H7 (cell line): Measurements from ENCODE around the gene SORCS2. TPM values are rescaled to one million over a fixed set of nuclear protein-coding genes. Genes with fewer than 3 reads are reported as not detected.

Source experiments
- DNase-seq: peaks from one replicate; pipeline ENCODE4 v3.0.0; 2012
- H3K27me3 ChIP-seq: 2 replicates; pipeline ENCODE4 v1.6.0; 2011; ENCODE audit warnings: mild to moderate bottlenecking, low read length; ENCODE audit not compliant: control insufficient read depth, insufficient read depth
- H3K36me3 ChIP-seq: replicated peaks from 2 replicates; pipeline ENCODE4 v1.5.1; 2011; ENCODE audit warnings: low read length; ENCODE audit not compliant: control insufficient read depth, insufficient read depth
- H3K4me3 ChIP-seq: 2 replicates; pipeline ENCODE4 v1.5.1; 2011; ENCODE audit warnings: low read depth, mild to moderate bottlenecking, control low read depth, low read length, moderate library complexity; ENCODE audit not compliant: insufficient read depth
- total RNA-seq: library from RNA; depleted of rRNA; stranded (reverse); fragments of >200 nt; shearing (Covaris generic); gene quantifications from 2 replicates; pipeline ENCODE4 v1.2.3, GENCODE V29; 2014

Gene SORCS2
- total RNA-seq, 1 experiment from 2014 or later = 2.0 TPM

GRCh38 chr4:7618361-7618760 lies 426.0 kb downstream of the SORCS2 start:
- Histone ChIP-seq H3K4me3 (no peak overlapping the region), H3K36me3 (no peaks in the 10 kb centered on the region), H3K27me3 (no peaks in the 10 kb centered on the region)
- DNase-seq = no peak

GRCh38 chr4:7620086-7620813 lies 427.9 kb downstream of the SORCS2 start:
- no peaks in the 10 kb centered on the region for H3K36me3 ChIP-seq
- DNase-seq = no peak
- no peak overlapping the region for H3K4me3 ChIP-seq
- no peaks in the 10 kb centered on the region for H3K27me3 ChIP-seq

- Histone ChIP-seq H3K27me3 (no peaks in the 10 kb centered on the region), H3K4me3 (no peak overlapping the region), H3K36me3 (no peaks in the 10 kb centered on the region)
- DNase-seq = peak; percentile 79
These were observed 428.5 kb downstream of the SORCS2 start for GRCh38 chr4:7620814-7621176.

GRCh38 chr4:7621252-7622035 lies 429.1 kb downstream of the SORCS2 start:
- Histone ChIP-seq H3K36me3 (no peaks in the 10 kb centered on the region), H3K4me3 (no peak overlapping the region), H3K27me3 (no peaks in the 10 kb centered on the region)
- no peak for DNase-seq

GRCh38 chr4:7622371-7622770 lies 430.0 kb downstream of the SORCS2 start:
- DNase-seq = no peak
- H3K4me3 ChIP-seq = no peak overlapping the region
- no peaks in the 10 kb centered on the region for H3K36me3 ChIP-seq
- H3K27me3 ChIP-seq = no peaks in the 10 kb centered on the region

GRCh38 chr4:7623468-7623867 lies 431.1 kb downstream of the SORCS2 start:
- Histone ChIP-seq H3K36me3 (no peaks in the 10 kb centered on the region), H3K27me3 (no peaks in the 10 kb centered on the region), H3K4me3 (no peak overlapping the region)
- no peak for DNase-seq

GRCh38 chr4:7624396-7624980 lies 432.1 kb downstream of the SORCS2 start:
- no peak overlapping the region for H3K4me3 ChIP-seq
- H3K27me3 ChIP-seq = no peaks in the 10 kb centered on the region
- no peak for DNase-seq
- H3K36me3 ChIP-seq = no peaks in the 10 kb centered on the region

GRCh38 chr4:7625071-7625470 lies 432.7 kb downstream of the SORCS2 start:
- no peak for DNase-seq
- no peak overlapping the region for H3K4me3 ChIP-seq
- no peaks in the 10 kb centered on the region for H3K27me3 ChIP-seq
- no peaks in the 10 kb centered on the region for H3K36me3 ChIP-seq

- no peaks in the 10 kb centered on the region for H3K36me3 ChIP-seq
- DNase-seq = no peak
- H3K4me3 ChIP-seq = no peak overlapping the region
- no peaks in the 10 kb centered on the region for H3K27me3 ChIP-seq
These were observed 434.2 kb downstream of the SORCS2 start for GRCh38 chr4:7626531-7626930.

- no peak overlapping the region for H3K4me3 ChIP-seq
- H3K36me3 ChIP-seq = no peaks in the 10 kb centered on the region
- H3K27me3 ChIP-seq = no peaks in the 10 kb centered on the region
- no peak for DNase-seq
These were observed 435.2 kb downstream of the SORCS2 start for GRCh38 chr4:7627251-7628250.

GRCh38 chr4:7628432-7628831 lies 436.1 kb downstream of the SORCS2 start:
- no peaks in the 10 kb centered on the region for H3K27me3 ChIP-seq
- H3K36me3 ChIP-seq = no peaks in the 10 kb centered on the region
- DNase-seq = no peak
- H3K4me3 ChIP-seq = no peak overlapping the region

- no peaks in the 10 kb centered on the region for H3K27me3 ChIP-seq
- no peaks in the 10 kb centered on the region for H3K36me3 ChIP-seq
These were observed 437.3 kb downstream of the SORCS2 start for GRCh38 chr4:7629501-7630254.

GRCh38 chr4:7630568-7631287 lies 438.4 kb downstream of the SORCS2 start:
- no peaks in the 10 kb centered on the region for H3K27me3 ChIP-seq
- H3K4me3 ChIP-seq = no peak overlapping the region
- H3K36me3 ChIP-seq = no peaks in the 10 kb centered on the region
- no peak for DNase-seq

More at GRCh38 chr4:7629501-7630254, 437.3 kb downstream of the SORCS2 start:
- DNase-seq = no peak
- H3K4me3 ChIP-seq = no peak overlapping the region
